Osteoblast (primary cell): ENCODE measurements around the gene MTFR1L. TPM values are rescaled to one million over a fixed set of nuclear protein-coding genes. Genes with fewer than 3 reads are reported as not detected.

Source experiments
- DNase-seq: peaks from one replicate; pipeline ENCODE4 v3.0.0; 2011; ENCODE audit warnings: low spot score, mixed read lengths; ENCODE audit not compliant: insufficient read length; ENCODE audit errors: missing footprints
- H2AFZ ChIP-seq: 2 replicates; pipeline ENCODE4 v1.6.0; 2011; ENCODE audit warnings: mild to moderate bottlenecking, low read length
- H3K27ac ChIP-seq: 2 replicates; pipeline ENCODE4 v1.5.1; 2011; ENCODE audit warnings: mild to moderate bottlenecking, low read depth, low read length, moderate library complexity
- H3K27me3 ChIP-seq: 2 replicates; pipeline ENCODE4 v1.6.0; 2012; ENCODE audit warnings: mild to moderate bottlenecking, control low read depth, inconsistent platforms, low read length, moderate library complexity; ENCODE audit not compliant: insufficient read depth
- H3K36me3 ChIP-seq: 2 replicates; pipeline ENCODE4 v1.5.1; 2011; ENCODE audit warnings: mild to moderate bottlenecking, low read length, control low read depth, moderate library complexity; ENCODE audit not compliant: insufficient read depth
- H3K4me1 ChIP-seq: 2 replicates; pipeline ENCODE4 v1.5.1; 2011; ENCODE audit warnings: mild to moderate bottlenecking, low read length, control low read depth, moderate library complexity; ENCODE audit not compliant: insufficient read depth
- H3K4me2 ChIP-seq: 2 replicates; pipeline ENCODE4 v1.6.0; 2011; ENCODE audit warnings: mild to moderate bottlenecking, low read length; ENCODE audit not compliant: insufficient read depth
- H3K4me3 ChIP-seq: fragments of 200-600 bp; sonication (generic); 3 replicates; pipeline ENCODE4 v1.5.1; 2012; ENCODE audit warnings: mild to moderate bottlenecking, low read length, inconsistent platforms; ENCODE audit not compliant: insufficient read depth
- H3K79me2 ChIP-seq: 2 replicates; pipeline ENCODE4 v1.6.0; 2012; ENCODE audit warnings: mild to moderate bottlenecking, low read length, control low read depth, inconsistent platforms; ENCODE audit not compliant: insufficient read depth
- H3K9me3 ChIP-seq: 2 replicates; pipeline ENCODE4 v1.5.1; 2011; ENCODE audit warnings: low read depth, low read length, control low read depth
- H4K20me1 ChIP-seq: 2 replicates; pipeline ENCODE4 v1.6.0; 2012; ENCODE audit warnings: mild to moderate bottlenecking, low read length, control low read depth; ENCODE audit not compliant: insufficient read depth
- total RNA-seq: library from RNA; depleted of rRNA; stranded (reverse); fragments of >200 nt; gene quantifications from 2 replicates; pipeline ENCODE4 v1.2.3, GENCODE V29; 2012
- TF ChIP-seq, protein P1 (sequence below): IDR thresholded peaks from 2 replicates; pipeline ENCODE4 v1.5.1; 2011; ENCODE audit warnings: mild to moderate bottlenecking, low read depth, low read length, moderate library complexity; ENCODE audit errors: extremely low read depth

Gene MTFR1L
- total RNA-seq, 1 donor = 47.4 TPM

DNA sequence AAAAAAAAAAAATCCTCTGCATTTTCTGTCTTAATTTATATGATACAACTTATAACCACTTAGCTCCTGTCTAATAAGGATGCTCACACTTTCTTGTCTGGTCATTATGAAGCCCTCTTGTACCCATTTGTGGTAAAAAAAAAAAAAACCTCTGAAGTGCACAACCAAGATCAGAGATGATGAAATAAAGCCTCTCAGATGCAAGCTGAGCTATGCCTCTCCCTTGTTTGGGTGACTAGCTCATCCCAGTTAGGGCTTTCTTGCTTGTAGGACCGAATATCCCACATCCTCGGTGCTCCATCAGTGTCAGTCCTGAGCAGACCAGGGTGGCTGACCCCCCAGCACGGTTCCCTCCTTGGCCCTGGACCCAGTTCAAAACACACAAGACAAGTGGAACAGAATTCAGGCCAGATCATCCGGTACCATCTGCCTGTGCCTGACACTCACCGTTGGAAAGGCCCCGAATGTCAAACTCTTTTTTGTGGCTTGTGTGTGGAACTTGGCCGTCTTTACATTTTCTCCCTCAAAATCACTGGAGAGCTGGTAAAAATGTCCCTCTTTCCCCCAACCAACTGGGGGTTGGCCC, 26.1 kb upstream of the MTFR1L start:
- Histone ChIP-seq H3K79me2 (no peaks in the 10 kb centered on the region), H3K27ac (peak overlapping the region; percentile 25), H3K36me3 (no peaks in the 10 kb centered on the region), H2AFZ (peak overlapping the region; percentile 76), H3K9me3 (no peaks in the 10 kb centered on the region), H3K4me1 (peaks cover 20% of the 10 kb centered on the region), H3K4me2 (no peak overlapping the region), H3K4me3 (no peak overlapping the region), H3K27me3 (no peaks in the 10 kb centered on the region), H4K20me1 (no peaks in the 10 kb centered on the region)
- peak; percentile 79 for DNase-seq
- TF ChIP-seq, protein P1, sequence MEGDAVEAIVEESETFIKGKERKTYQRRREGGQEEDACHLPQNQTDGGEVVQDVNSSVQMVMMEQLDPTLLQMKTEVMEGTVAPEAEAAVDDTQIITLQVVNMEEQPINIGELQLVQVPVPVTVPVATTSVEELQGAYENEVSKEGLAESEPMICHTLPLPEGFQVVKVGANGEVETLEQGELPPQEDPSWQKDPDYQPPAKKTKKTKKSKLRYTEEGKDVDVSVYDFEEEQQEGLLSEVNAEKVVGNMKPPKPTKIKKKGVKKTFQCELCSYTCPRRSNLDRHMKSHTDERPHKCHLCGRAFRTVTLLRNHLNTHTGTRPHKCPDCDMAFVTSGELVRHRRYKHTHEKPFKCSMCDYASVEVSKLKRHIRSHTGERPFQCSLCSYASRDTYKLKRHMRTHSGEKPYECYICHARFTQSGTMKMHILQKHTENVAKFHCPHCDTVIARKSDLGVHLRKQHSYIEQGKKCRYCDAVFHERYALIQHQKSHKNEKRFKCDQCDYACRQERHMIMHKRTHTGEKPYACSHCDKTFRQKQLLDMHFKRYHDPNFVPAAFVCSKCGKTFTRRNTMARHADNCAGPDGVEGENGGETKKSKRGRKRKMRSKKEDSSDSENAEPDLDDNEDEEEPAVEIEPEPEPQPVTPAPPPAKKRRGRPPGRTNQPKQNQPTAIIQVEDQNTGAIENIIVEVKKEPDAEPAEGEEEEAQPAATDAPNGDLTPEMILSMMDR = no peak

DNA sequence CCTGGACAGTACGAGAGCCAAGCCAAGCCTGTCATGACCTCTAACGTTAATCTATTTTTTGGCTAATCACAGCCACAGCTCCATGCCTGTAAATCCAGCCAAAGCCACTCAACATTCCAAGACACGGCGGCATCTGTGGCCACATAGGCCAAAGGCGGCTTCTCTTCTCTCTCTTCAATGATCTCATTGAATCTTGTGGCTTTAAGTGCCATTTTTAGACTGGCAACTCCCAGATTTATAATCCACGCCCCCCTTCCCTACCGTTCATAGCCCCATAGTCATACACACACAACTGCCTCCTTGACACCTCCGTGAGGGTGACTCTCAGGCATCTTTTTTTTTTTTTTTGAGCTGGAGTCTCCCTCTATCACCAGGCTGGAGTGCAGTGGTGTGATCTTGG, 25.4 kb upstream of the MTFR1L start:
- H3K4me3 ChIP-seq = no peak overlapping the region
- DNase-seq = peak; percentile 88
- H4K20me1 ChIP-seq = no peaks in the 10 kb centered on the region

DNA sequence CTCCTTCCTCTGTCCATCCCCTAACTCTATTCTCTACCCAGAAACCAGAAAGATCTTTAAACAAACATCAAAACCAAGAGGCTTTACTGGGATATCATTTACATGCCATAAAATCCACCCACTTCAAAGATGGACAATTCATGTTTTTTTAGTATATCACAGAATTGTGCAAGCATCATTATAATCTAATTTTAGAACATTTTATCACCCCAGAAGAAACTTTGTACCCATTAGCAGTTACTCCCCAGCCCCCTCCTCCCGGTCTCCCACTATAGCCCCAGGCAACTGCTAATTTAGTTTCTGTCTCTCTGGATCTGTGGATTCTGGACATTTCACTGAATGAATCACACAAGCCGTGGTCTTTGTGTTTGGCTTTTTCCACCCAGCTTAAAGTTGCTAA, 24.5 kb upstream of the MTFR1L start:
- TF ChIP-seq, protein P1 = no peak
- Histone ChIP-seq H2AFZ (no peak overlapping the region), H3K4me2 (peak overlapping the region; percentile 43), H3K4me3 (no peak overlapping the region), H3K27ac (no peak overlapping the region), H3K36me3 (no peaks in the 10 kb centered on the region), H3K79me2 (no peaks in the 10 kb centered on the region), H3K4me1 (peaks cover 22% of the 10 kb centered on the region), H4K20me1 (no peaks in the 10 kb centered on the region), H3K27me3 (no peaks in the 10 kb centered on the region), H3K9me3 (no peaks in the 10 kb centered on the region)
- DNase-seq = peak; percentile 54

More for the DNA sequence above, 25.4 kb upstream of the MTFR1L start:
- Histone ChIP-seq H3K27me3 (no peaks in the 10 kb centered on the region), H3K27ac (no peak overlapping the region), H3K4me1 (peaks cover 20% of the 10 kb centered on the region), H3K79me2 (no peaks in the 10 kb centered on the region), H2AFZ (peak overlapping the region; percentile 76), H3K4me2 (no peak overlapping the region), H3K9me3 (no peaks in the 10 kb centered on the region), H3K36me3 (no peaks in the 10 kb centered on the region)
- TF ChIP-seq, protein P1 = no peak

DNA sequence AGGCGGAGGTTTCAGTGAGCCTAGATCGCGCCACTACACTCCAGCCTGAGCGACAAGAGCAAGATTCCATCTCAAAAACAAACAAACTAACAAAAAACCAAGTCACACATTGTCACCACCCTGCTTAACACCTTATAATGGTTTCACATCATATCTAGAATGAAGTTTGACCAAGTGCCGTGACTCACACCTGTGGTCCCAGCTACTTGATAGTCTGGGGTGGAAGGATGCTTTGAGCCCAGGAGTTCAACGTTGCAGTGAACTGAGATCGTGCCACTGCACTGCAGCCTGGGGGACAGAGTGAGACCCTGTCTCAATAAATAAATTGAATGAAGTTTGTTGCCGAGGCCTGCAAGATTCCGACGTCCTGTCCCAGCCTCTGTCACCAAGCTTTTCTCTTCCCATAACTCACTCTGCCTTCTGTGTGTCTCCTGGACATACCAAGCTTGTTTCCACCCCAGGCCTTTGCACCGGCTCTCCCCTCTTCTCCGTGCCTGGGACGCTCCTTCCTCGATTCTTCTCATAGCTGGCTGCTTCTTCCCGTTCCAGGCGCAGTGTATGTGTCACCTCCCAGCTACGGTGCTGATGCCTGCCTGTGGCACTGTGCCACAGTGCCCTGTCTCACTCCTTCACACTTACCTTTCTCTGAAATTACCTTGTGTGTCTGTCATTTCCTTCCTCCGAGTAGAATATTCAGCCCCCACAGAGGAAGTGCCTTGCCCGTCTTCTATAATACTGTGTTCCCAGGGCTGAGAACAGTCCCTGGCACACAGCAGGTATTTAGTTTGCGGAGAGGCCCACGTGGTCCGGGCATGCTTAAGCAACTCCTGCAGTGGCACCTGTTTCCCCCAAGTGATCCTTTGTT, 23.6 kb upstream of the MTFR1L start:
- TF ChIP-seq, protein P1 = no peak
- Histone ChIP-seq H3K4me2 (no peak overlapping the region), H3K79me2 (peaks cover 9% of the 10 kb centered on the region), H3K9me3 (no peaks in the 10 kb centered on the region), H3K27me3 (no peaks in the 10 kb centered on the region), H2AFZ (no peak overlapping the region), H4K20me1 (no peaks in the 10 kb centered on the region), H3K27ac (no peak overlapping the region), H3K36me3 (no peaks in the 10 kb centered on the region), H3K4me1 (peaks cover 26% of the 10 kb centered on the region), H3K4me3 (no peak overlapping the region)
- DNase-seq = no peak
